Activated naive CD4-positive, alpha-beta T cell treated with Interleukin-2 at 50 U/mL for 16 hours (primary cell): ENCODE measurements around the gene DSCAML1.

Experiments
- DNase-seq: peaks from one replicate; pipeline ENCODE4 v3.0.0-alpha.2; 2020

DSCAML1 gene

GRCh38 chr11:117796872-117797529 is at the start of gene DSCAML1:
Gene DSCAML1, minus strand, starts transcription at chr11:117797216. Its CDS starts 137 bp downstream, at chr11:117797079.
- DNase-seq: peak; percentile 53

- DNase-seq: peak; percentile 84
Observed at GRCh38 chr11:117843666-117844484, 46.9 kb upstream of the DSCAML1 start.

- no peak for DNase-seq
Observed at GRCh38 chr11:117842131-117842941, 45.3 kb upstream of the DSCAML1 start.

GRCh38 chr11:117841551-117842031 is 44.6 kb upstream of the DSCAML1 start:
- DNase-seq: no peak

- DNase-seq: no peak
Observed at GRCh38 chr11:117840881-117841550, 44.0 kb upstream of the DSCAML1 start.

GRCh38 chr11:117839936-117840813 is 43.2 kb upstream of the DSCAML1 start:
- DNase-seq: no peak

GRCh38 chr11:117839380-117839881 is 42.4 kb upstream of the DSCAML1 start:
- DNase-seq: no peak

- DNase-seq: no peak
Observed at GRCh38 chr11:117838901-117839300, 41.9 kb upstream of the DSCAML1 start.

- DNase-seq: no peak
Observed at GRCh38 chr11:117837791-117838190, 40.8 kb upstream of the DSCAML1 start.

GRCh38 chr11:117837070-117837776 is 40.2 kb upstream of the DSCAML1 start:
- no peak for DNase-seq

- DNase-seq: no peak
Observed at GRCh38 chr11:117836077-117836960, 39.3 kb upstream of the DSCAML1 start.

- no peak for DNase-seq
Observed at GRCh38 chr11:117835576-117835975, 38.6 kb upstream of the DSCAML1 start.

- DNase-seq: no peak
Observed at GRCh38 chr11:117834838-117835443, 37.9 kb upstream of the DSCAML1 start.

GRCh38 chr11:117834068-117834810 is 37.2 kb upstream of the DSCAML1 start:
- no peak for DNase-seq

- DNase-seq: no peak
Observed at GRCh38 chr11:117833401-117833891, 36.4 kb upstream of the DSCAML1 start.

GRCh38 chr11:117832511-117832910 is 35.5 kb upstream of the DSCAML1 start:
- DNase-seq: no peak

- DNase-seq: no peak
Observed at GRCh38 chr11:117831661-117832415, 34.8 kb upstream of the DSCAML1 start.
